Nucleus accumbens (tissue), 56 donors: ENCODE results near the gene SAMD9L.
A peak's percentile ranks its signal among the peaks of the same experiment; 100 is the strongest.

ENCODE experiments used
- DNase-seq, 56 donors: peaks; one replicate each; lab custom pipeline; 2025; lab: John Stamatoyannopoulos, UW

The SAMD9L gene

GRCh38 chr7:93148144-93148543, at the start of gene SAMD9L:
TSS of gene SAMD9L (minus strand) at chr7:93148385. CDS start at chr7:93135971, 12,414 bp downstream.
- DNase-seq: no peak

GRCh38 chr7:93196336-93196735, 48.2 kb upstream of the SAMD9L start:
- DNase-seq: no peak

- DNase-seq: no peak
Measured at GRCh38 chr7:93194386-93194785, 46.2 kb upstream of the SAMD9L start.

- no peak for DNase-seq
Measured at GRCh38 chr7:93188870-93189634, 40.9 kb upstream of the SAMD9L start.

- peak in 4 of 56 donors; percentile 1 to 2 (median 2) for DNase-seq
Measured at GRCh38 chr7:93185303-93186027, 37.3 kb upstream of the SAMD9L start.

- no peak for DNase-seq
Measured at GRCh38 chr7:93179173-93179572, 31.0 kb upstream of the SAMD9L start.

- no peak for DNase-seq
Measured at GRCh38 chr7:93178213-93178612, 30.0 kb upstream of the SAMD9L start.

GRCh38 chr7:93176992-93177580, 28.9 kb upstream of the SAMD9L start:
- DNase-seq: no peak

- DNase-seq: no peak
Measured at GRCh38 chr7:93175219-93175618, 27.0 kb upstream of the SAMD9L start.

- no peak for DNase-seq
Measured at GRCh38 chr7:93172683-93173082, 24.5 kb upstream of the SAMD9L start.

- DNase-seq: no peak
Measured at GRCh38 chr7:93171606-93172226, 23.5 kb upstream of the SAMD9L start.

GRCh38 chr7:93165447-93165846, 17.3 kb upstream of the SAMD9L start:
- no peak for DNase-seq

GRCh38 chr7:93164766-93165165, 16.6 kb upstream of the SAMD9L start:
- DNase-seq: no peak

- no peak for DNase-seq
Measured at GRCh38 chr7:93161181-93161762, 13.1 kb upstream of the SAMD9L start.

GRCh38 chr7:93160410-93160809, 12.2 kb upstream of the SAMD9L start:
- no peak for DNase-seq

- no peak for DNase-seq
Measured at GRCh38 chr7:93159490-93159889, 11.3 kb upstream of the SAMD9L start.

GRCh38 chr7:93156884-93157283, 8.7 kb upstream of the SAMD9L start:
- no peak for DNase-seq

- DNase-seq: no peak
Measured at GRCh38 chr7:93150200-93150835, 2.1 kb upstream of the SAMD9L start.

GRCh38 chr7:93148727-93149126, 542 bp upstream of the SAMD9L start:
- DNase-seq: no peak

- peak in 5 of 56 donors; percentile 2 to 8 (median 3) for DNase-seq
Measured at GRCh38 chr7:93147363-93147762, 822 bp downstream of the SAMD9L start.
